ENCODE data around the gene ZBTB4.

- TF ChIP-seq POLR2AphosphoS5 (IDR thresholded peaks at IDR 0.05) = no peak
- TF ChIP-seq, protein P1, sequence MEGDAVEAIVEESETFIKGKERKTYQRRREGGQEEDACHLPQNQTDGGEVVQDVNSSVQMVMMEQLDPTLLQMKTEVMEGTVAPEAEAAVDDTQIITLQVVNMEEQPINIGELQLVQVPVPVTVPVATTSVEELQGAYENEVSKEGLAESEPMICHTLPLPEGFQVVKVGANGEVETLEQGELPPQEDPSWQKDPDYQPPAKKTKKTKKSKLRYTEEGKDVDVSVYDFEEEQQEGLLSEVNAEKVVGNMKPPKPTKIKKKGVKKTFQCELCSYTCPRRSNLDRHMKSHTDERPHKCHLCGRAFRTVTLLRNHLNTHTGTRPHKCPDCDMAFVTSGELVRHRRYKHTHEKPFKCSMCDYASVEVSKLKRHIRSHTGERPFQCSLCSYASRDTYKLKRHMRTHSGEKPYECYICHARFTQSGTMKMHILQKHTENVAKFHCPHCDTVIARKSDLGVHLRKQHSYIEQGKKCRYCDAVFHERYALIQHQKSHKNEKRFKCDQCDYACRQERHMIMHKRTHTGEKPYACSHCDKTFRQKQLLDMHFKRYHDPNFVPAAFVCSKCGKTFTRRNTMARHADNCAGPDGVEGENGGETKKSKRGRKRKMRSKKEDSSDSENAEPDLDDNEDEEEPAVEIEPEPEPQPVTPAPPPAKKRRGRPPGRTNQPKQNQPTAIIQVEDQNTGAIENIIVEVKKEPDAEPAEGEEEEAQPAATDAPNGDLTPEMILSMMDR (IDR thresholded peaks at IDR 0.05) = no peak
Observed at GRCh38 chr17:7490144-7490543, 10.7 kb upstream of the ZBTB4 start.

Data from stomach (tissue), 4 donors.